Skeletal muscle satellite cell (primary cell): ENCODE measurements around the gene PEX16.

Source experiments
- H3K27me3 ChIP-seq: 2 replicates; pipeline ENCODE4 v1.7.0; 2013; ENCODE audit warnings: low read length; ENCODE audit not compliant: control insufficient read depth, insufficient read depth
- H3K36me3 ChIP-seq: 2 replicates; pipeline ENCODE4 v1.7.0; 2013; ENCODE audit warnings: mild to moderate bottlenecking, control low read depth, low read length; ENCODE audit not compliant: insufficient read depth
- H3K4me1 ChIP-seq: 2 replicates; pipeline ENCODE4 v1.7.0; 2013; ENCODE audit warnings: low read length; ENCODE audit not compliant: control insufficient read depth, insufficient read depth
- H3K4me2 ChIP-seq: 2 replicates; pipeline ENCODE4 v1.7.0; 2013; ENCODE audit warnings: mild to moderate bottlenecking, low read length
- H3K4me3 ChIP-seq: 2 replicates; pipeline ENCODE4 v1.7.0; 2013; ENCODE audit warnings: low read length
- H3K9ac ChIP-seq: 2 replicates; pipeline ENCODE4 v1.7.0; 2013; ENCODE audit warnings: mild to moderate bottlenecking, low read depth, low read length, moderate library complexity
- H3K9me3 ChIP-seq: replicated peaks from 2 replicates; pipeline ENCODE4 v1.7.0; 2013; ENCODE audit warnings: mild to moderate bottlenecking, control low read depth, low read length

Gene PEX16

GRCh38 chr11:45922425-45923082 is 4.9 kb upstream of the PEX16 start, which contains the start of gene LARGE2:
TSS of gene LARGE2 (plus strand) at chr11:45922656. CDS start at chr11:45922883, 227 bp downstream.
- Histone ChIP-seq H3K9me3 (no peaks in the 10 kb centered on the region), H3K27me3 (peaks cover 26% of the 10 kb centered on the region), H3K4me2 (peak within 1 kb of the TSS; percentile 29), H3K36me3 (no peaks in the 10 kb centered on the region), H3K9ac (no peak within 1 kb of the TSS), H3K4me3 (no peak within 1 kb of the TSS), H3K4me1 (peaks cover 2% of the 10 kb centered on the region)

DNA sequence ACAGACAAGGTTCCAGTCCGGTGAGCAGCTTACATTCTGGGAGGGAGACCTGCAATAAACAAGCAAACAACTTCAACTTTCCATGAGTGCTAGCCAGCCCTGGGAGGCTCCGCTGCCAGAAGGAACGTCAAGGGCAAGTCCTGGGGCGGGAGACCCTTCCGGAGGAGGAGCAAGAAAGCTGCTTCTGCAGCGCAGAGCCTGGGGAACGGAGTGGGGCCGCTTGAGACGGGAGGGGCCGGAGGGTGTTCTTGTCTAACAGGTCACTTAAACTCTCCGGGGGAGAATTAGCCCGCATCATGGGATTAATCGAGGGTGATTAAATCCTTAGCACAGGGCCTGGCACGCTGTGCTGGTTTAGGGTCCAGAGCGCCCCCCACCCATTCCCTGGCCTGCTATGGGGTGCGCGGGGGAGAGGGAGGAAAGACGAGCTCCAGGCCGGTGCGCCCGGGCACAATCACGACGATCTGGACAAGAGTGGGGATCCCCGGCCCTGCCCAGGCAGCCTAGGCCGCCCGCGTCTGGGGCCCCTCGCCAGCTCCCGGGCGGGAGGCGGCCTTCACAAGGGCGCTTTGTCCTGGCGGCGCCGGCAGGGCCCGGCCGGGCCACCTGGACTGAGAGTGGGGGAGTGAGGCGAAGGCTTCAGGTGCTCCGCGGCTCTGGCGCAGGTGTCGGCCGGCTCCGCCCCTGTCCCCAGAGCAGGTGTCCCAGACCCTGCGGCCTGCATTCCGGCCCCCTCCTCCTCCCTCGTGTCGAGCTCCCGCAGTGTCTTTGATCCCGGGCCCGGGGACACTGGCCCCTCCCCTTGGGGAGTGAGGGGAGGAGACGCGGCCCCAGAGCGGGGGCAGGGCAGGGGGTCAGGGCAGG is 4.1 kb upstream of the PEX16 start:
- H3K9me3 ChIP-seq = no peaks in the 10 kb centered on the region
- H3K27me3 ChIP-seq = peaks cover 26% of the 10 kb centered on the region
- no peaks in the 10 kb centered on the region for H3K36me3 ChIP-seq
- H3K4me1 ChIP-seq = peaks cover 6% of the 10 kb centered on the region
- no peak overlapping the region for H3K4me2 ChIP-seq
- no peak overlapping the region for H3K4me3 ChIP-seq
- H3K9ac ChIP-seq = no peak overlapping the region

DNA sequence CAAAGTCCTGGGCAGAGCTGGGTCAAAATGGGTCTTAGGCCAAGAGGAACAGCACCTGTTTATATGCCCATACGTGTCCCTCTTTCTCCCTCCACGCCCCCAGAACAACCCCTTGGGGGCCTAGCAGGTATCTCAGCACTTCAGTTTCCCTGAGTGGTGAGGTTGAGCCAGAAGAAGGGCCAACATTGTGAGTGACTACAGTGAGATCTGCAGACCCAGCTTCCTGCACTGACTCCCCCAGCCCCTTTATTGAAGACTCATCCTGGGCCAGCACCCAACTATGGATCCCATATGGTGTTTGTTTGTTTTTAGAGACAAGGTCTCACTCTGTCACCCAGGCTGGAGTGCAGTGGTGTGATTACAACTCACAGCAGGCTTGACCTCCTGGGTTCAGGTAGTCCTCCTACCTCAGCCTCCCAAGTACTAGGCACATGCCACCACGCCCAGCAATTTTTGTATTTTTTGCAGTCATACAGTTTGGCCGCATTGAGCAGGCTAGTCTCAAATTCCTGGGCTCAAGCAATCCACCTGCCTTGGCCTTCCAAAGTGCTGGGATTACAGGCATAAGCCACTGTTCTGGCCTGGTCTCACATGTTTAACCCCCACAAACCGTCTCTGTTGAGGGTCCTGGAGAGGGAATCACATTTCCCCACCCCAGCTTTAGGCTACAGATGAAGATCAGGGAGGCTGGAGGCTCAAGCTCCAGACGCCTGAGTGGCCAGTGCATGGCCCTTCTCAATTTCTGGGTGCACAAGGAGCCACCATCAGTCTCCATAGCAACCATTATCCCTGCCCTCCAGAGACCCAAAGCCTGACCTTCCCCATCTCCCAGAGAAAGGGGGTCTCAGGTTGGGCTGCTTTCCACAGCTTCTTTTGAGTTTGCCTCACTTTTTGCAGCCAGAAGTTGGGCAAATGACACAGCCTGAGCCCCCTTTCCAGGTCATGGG is 3.1 kb upstream of the PEX16 start:
- Histone ChIP-seq H3K4me3 (no peak overlapping the region), H3K9ac (no peak overlapping the region), H3K4me2 (no peak overlapping the region), H3K27me3 (peaks cover 26% of the 10 kb centered on the region), H3K36me3 (no peaks in the 10 kb centered on the region), H3K4me1 (peaks cover 7% of the 10 kb centered on the region), H3K9me3 (no peaks in the 10 kb centered on the region)

DNA sequence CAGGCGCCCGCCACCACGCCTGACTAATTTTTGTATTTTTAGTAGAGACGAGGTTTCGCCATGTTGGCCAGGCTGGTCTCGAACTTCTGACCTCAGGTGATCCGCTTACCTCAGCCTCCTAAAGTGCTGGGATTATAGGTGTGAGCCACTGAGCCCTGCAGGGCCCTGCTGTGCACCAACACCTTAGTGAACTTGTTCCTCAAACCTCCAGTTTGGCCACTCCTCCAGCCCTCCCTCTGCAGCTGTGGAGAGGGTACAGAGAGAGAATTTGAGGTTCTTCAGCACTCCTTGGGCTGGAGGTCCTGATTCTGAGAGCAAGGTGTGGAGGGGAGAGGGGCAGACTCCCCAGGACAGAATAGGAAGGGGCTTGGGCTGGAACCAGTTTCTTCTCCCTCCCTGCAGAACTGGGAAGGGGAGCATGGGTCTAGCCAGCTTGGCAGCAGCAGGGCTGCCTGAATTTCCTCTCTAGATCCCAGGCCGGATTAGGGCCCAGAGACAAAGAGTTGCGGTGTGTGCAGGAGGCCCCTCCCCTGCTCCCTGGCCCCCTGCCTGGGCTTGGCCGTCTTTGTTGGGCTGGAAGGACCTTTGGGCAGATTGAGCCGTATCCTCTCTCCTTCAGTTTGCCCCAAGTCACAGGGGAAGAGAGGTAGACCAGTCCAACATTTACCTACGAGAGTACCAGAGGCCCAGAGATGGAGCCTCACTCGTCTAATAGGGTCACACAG is 2.3 kb upstream of the PEX16 start:
- Histone ChIP-seq H3K4me1 (peaks cover 7% of the 10 kb centered on the region), H3K9ac (no peak overlapping the region), H3K4me3 (no peak overlapping the region), H3K27me3 (peaks cover 24% of the 10 kb centered on the region), H3K9me3 (no peaks in the 10 kb centered on the region), H3K4me2 (no peak overlapping the region), H3K36me3 (peaks cover 5% of the 10 kb centered on the region)

DNA sequence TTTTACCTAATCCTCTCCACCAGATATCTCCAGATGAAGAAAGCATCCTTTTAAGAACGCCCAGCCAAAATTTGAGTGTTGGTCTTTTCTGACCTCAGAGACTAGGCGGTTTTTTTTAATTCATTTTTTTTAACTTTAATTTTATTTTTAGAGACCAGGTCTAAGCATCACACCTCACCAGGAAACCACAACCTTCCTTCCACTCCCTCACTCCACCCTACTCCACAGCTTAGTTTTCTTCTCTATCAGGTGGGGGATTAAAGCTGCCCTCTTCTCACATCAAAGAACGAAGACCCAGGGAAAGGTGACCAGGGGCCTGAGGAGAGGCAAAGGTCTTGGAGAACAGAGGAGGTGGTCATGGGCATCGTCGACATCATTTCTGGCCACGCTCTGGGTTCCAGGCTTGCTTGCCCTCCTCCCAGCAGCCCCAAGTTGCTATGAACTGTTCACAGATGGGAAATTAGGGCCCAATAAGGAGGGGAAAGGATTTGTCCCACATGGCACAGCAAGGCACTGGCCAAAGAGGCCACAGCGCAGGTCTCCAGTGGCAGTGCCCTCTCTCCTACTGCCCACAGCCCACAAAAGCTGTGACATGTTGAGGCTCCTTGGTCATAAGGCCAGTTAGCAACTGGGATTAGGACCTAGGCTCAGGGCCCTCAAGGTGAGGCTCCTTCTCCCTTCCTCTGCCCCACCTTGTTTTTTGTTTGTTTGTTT is 1.4 kb upstream of the PEX16 start:
- Histone ChIP-seq H3K4me1 (peaks cover 7% of the 10 kb centered on the region), H3K4me2 (peak overlapping the region; percentile 99), H3K27me3 (peaks cover 16% of the 10 kb centered on the region), H3K36me3 (peaks cover 14% of the 10 kb centered on the region), H3K9ac (no peak overlapping the region), H3K9me3 (no peaks in the 10 kb centered on the region), H3K4me3 (peak overlapping the region; percentile 94)

- Histone ChIP-seq H3K4me3 (peak overlapping the region; percentile 94), H3K9ac (peak overlapping the region; percentile 97), H3K27me3 (peaks cover 12% of the 10 kb centered on the region), H3K4me1 (peaks cover 7% of the 10 kb centered on the region), H3K4me2 (peak overlapping the region; percentile 99), H3K9me3 (no peaks in the 10 kb centered on the region), H3K36me3 (peaks cover 21% of the 10 kb centered on the region)
Observed at GRCh38 chr11:45918331-45918941, 759 bp upstream of the PEX16 start.

GRCh38 chr11:45917286-45917622 is 423 bp downstream of the PEX16 start:
- Histone ChIP-seq H3K4me2 (peak overlapping the region; percentile 99), H3K27me3 (peaks cover under 1% of the 10 kb centered on the region), H3K9ac (peak overlapping the region; percentile 97), H3K4me1 (peaks cover 5% of the 10 kb centered on the region), H3K9me3 (no peaks in the 10 kb centered on the region), H3K36me3 (peaks cover 26% of the 10 kb centered on the region), H3K4me3 (peak overlapping the region; percentile 94)

GRCh38 chr11:45915446-45915845 is 2.2 kb downstream of the PEX16 start:
- H3K9ac ChIP-seq = no peak overlapping the region
- H3K4me3 ChIP-seq = no peak overlapping the region

DNA sequence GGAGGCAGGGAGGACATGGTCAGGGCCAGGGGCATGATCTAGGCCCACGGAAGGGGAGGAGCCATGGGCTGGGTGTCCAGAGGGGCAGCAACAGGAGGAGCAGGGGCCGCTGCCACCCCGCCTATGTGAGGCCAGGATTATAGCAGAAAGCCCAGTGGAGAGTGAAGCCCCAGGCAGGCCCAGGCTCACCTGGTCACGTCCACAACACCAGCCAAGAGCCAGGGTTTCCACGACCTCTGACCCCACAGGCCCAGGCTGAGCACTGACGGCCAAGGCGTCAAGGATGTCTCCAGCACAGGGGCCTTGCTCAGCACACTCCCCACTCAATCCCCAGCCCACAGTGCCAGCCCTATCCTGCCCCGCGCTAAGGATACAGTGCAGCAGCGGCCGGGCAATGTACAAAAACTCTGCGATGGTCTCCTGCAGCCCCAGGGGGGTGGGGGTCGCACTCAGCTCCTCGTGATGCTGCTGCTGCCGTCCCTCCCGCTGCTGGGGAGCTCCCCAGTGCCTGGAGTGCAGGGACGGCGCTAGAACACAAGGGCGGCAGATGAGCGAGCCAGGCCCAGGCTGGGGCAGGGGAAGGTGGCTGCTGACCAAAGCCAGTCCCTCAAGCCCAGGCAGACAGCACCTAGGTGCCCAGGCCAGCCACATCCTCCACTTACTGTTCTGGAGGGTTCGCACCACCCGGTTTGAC is 3.6 kb downstream of the PEX16 start:
- Histone ChIP-seq H3K9me3 (no peaks in the 10 kb centered on the region), H3K4me1 (peaks cover 5% of the 10 kb centered on the region), H3K4me3 (no peak overlapping the region), H3K9ac (no peak overlapping the region), H3K4me2 (no peak overlapping the region), H3K36me3 (peaks cover 46% of the 10 kb centered on the region), H3K27me3 (no peaks in the 10 kb centered on the region)

More at GRCh38 chr11:45915446-45915845, 2.2 kb downstream of the PEX16 start:
- Histone ChIP-seq H3K27me3 (no peaks in the 10 kb centered on the region), H3K36me3 (peaks cover 38% of the 10 kb centered on the region), H3K4me2 (no peak overlapping the region), H3K9me3 (no peaks in the 10 kb centered on the region), H3K4me1 (peaks cover 5% of the 10 kb centered on the region)
